ENCODE data around the gene ARID3A. TPM values are rescaled to one million over a fixed set of nuclear protein-coding genes. Genes with fewer than 3 reads are reported as not detected.
A peak's percentile ranks its signal among the peaks of the same experiment; 100 is the strongest.

ARID3A gene
- total and polyA plus RNA-seq, 2 of the 13 experiments (the other 11 are each of a cell fraction or from before 2014, with no cell fraction given) = 71.3 to 77.9 TPM

- TF ChIP-seq ZNF556 (CRISPR knock-in tag; IDR thresholded peaks at IDR 0.05; ENCODE audit: borderline replicate concordance) (no peak), PHF5A (CRISPR knock-in tag; IDR thresholded peaks at IDR 0.05; ENCODE audit: low read depth, unreplicated experiment) (no peak), AKAP8 (CRISPR knock-in tag; IDR thresholded peaks at IDR 0.05) (0 out of 2 replicates have a peak, but pooled peaks have one; percentile 61), ZNF350 (CRISPR knock-in tag; IDR thresholded peaks at IDR 0.05; ENCODE audit: borderline replicate concordance, low read depth) (peak; percentile 18; the same call in 1 of the 2 replicates), TP53 (CRISPR knock-in tag; conservative IDR thresholded peaks at IDR 0.05) (no peak), GATAD2A (CRISPR knock-in tag; IDR thresholded peaks at IDR 0.05) (peak; percentile 76), ZKSCAN5 (CRISPR knock-in tag; IDR thresholded peaks at IDR 0.05) (no peak), ZNF225 (CRISPR knock-in tag; IDR thresholded peaks at IDR 0.05) (0 out of 2 replicates have a peak, but pooled peaks have one; percentile 35), ZNF709 (CRISPR knock-in tag; IDR thresholded peaks at IDR 0.05) (no peak), SOX13 (IDR thresholded peaks at IDR 0.05) (no peak), SOX13 (CRISPR knock-in tag; conservative IDR thresholded peaks at IDR 0.05 in 1 of 2, IDR thresholded peaks at IDR 0.05 in 1 of 2) (no peak), FOSL2 (CRISPR knock-in tag; IDR thresholded peaks at IDR 0.05) (peak; percentile 96), ZNF205 (CRISPR knock-in tag; IDR thresholded peaks at IDR 0.05) (0 out of 2 replicates have a peak, but pooled peaks have one; percentile 31), SOX6 (IDR thresholded peaks at IDR 0.05) (no peak), SOX6 (CRISPR knock-in tag; IDR thresholded peaks at IDR 0.05) (0 out of 2 replicates have a peak, but pooled peaks have one; percentile 9), TARDBP (CRISPR knock-in tag; IDR thresholded peaks at IDR 0.05) (0 out of 2 replicates have a peak, but pooled peaks have one; percentile 53), ETV5 (CRISPR knock-in tag; IDR thresholded peaks at IDR 0.05; ENCODE audit: borderline replicate concordance) (peak; percentile 38; the same call in 1 of the 2 replicates), ZBTB34 (CRISPR knock-in tag; IDR thresholded peaks at IDR 0.05) (0 out of 2 replicates have a peak, but pooled peaks have one; percentile 32), FOSL1 (CRISPR knock-in tag; IDR thresholded peaks at IDR 0.05; ENCODE audit: borderline replicate concordance) (peak; percentile 48; the same call in 1 of the 2 replicates), RFXAP (CRISPR knock-in tag; IDR thresholded peaks at IDR 0.05; ENCODE audit: borderline replicate concordance) (no peak), ZNF563 (CRISPR knock-in tag; IDR thresholded peaks at IDR 0.05) (no peak), ZBTB33 (CRISPR knock-in tag; IDR thresholded peaks at IDR 0.05) (peak; percentile 93), ZBTB38 (CRISPR knock-in tag; IDR thresholded peaks at IDR 0.05) (peak; percentile 96), MIER3 (CRISPR knock-in tag; IDR thresholded peaks at IDR 0.05; ENCODE audit: borderline replicate concordance) (no peak)
- TF ChIP-seq, protein P1, sequence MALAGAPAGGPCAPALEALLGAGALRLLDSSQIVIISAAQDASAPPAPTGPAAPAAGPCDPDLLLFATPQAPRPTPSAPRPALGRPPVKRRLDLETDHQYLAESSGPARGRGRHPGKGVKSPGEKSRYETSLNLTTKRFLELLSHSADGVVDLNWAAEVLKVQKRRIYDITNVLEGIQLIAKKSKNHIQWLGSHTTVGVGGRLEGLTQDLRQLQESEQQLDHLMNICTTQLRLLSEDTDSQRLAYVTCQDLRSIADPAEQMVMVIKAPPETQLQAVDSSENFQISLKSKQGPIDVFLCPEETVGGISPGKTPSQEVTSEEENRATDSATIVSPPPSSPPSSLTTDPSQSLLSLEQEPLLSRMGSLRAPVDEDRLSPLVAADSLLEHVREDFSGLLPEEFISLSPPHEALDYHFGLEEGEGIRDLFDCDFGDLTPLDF (CRISPR knock-in tag; IDR thresholded peaks at IDR 0.05) = no peak
These were observed 33.4 kb downstream of the ARID3A start (continued) for GRCh38 chr19:958967-959855.

All from HepG2 (cell line).